ENCODE data around the gene HENMT1.

DNA sequence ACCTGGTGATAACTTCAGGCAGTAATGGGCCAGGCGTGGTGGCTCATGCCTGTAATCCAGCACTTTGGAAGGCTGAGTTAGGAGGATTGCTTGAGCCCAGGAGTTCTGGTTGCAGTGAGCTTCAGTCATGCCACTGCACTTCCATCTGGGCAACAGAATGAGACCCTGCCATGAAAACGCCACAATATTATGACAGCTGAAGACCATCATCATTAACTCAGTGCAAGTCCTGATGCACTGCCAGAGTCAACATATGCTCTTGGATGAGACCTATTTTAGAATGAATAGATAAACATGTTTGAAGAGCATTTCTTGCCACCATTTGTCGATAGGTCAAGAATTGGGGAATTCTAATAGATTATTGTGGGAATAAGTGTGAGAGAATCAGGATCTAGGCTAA lies 26.4 kb downstream of the HENMT1 start:
- TF ChIP-seq, protein P1, sequence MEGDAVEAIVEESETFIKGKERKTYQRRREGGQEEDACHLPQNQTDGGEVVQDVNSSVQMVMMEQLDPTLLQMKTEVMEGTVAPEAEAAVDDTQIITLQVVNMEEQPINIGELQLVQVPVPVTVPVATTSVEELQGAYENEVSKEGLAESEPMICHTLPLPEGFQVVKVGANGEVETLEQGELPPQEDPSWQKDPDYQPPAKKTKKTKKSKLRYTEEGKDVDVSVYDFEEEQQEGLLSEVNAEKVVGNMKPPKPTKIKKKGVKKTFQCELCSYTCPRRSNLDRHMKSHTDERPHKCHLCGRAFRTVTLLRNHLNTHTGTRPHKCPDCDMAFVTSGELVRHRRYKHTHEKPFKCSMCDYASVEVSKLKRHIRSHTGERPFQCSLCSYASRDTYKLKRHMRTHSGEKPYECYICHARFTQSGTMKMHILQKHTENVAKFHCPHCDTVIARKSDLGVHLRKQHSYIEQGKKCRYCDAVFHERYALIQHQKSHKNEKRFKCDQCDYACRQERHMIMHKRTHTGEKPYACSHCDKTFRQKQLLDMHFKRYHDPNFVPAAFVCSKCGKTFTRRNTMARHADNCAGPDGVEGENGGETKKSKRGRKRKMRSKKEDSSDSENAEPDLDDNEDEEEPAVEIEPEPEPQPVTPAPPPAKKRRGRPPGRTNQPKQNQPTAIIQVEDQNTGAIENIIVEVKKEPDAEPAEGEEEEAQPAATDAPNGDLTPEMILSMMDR (IDR thresholded peaks at IDR 0.05) = no peak
- TF ChIP-seq POLR2A (IDR thresholded peaks at IDR 0.05) = no peak
